ENCODE measurements around the gene DRC7. TPM values are rescaled to one million over a fixed set of nuclear protein-coding genes. Genes with fewer than 3 reads are reported as not detected.

Gene DRC7
- total and polyA plus RNA-seq, 10 of the 15 experiments (the other 5 are each of a cell fraction or from before 2014, with no cell fraction given) = 0.06 to 0.49 (median 0.14) TPM; not detected in 4

- ChIA-PET SMC1A (ENCODE audit: uncharacterized antibody, unreplicated experiment) (no interaction called here), CTCF (interaction anchor here (1.1 kb wide), 1 partner anchor 18 kb away, joined by 3 read pairs; no protein-coding TSS in a partner anchor), POLR2A (no interaction called here), RAD21 (ENCODE audit: unreplicated experiment) (no interaction called here)
- Histone ChIP-seq H4K20me1 (ENCODE audit: control insufficient read depth, insufficient read depth) (no peaks in the 10 kb centered on the region), H3K27me3 (replicated peaks in 1 of 2; ENCODE audit: control insufficient read depth in 2 of 2, insufficient read depth in 2 of 2, low read length in 1 of 2) (peaks cover 2 to 3% of the 10 kb centered on the region in 2 experiments; a peak in 3 of 4 replicates), H3K4me2 (ENCODE audit: control insufficient read depth, insufficient read depth) (no peak overlapping the region), H3K9me3 (replicated peaks; ENCODE audit: control insufficient read depth, insufficient read depth, low read length) (no peaks in the 10 kb centered on the region), H3K4me1 (ENCODE audit: control insufficient read depth, insufficient read depth, low read length) (no peaks in the 10 kb centered on the region), H3K27ac (ENCODE audit: control insufficient read depth, insufficient read depth) (no peak overlapping the region), H3K9ac (ENCODE audit: control insufficient read depth, insufficient read depth, low read length) (no peak overlapping the region), H3K4me3 (no peak overlapping the region), H3K36me3 (ENCODE audit: control insufficient read depth in 2 of 2, insufficient read depth in 2 of 2, low read length in 1 of 2) (no peaks in the 10 kb centered on the region), H2AFZ (ENCODE audit: control insufficient read depth, low read depth, low read length) (no peak overlapping the region), H3K79me2 (ENCODE audit: control insufficient read depth, insufficient read depth, low read length) (no peaks in the 10 kb centered on the region)
- in situ Hi-C loops (cut with MboI) (no loop called here), intact Hi-C loops (cut with micrococcal nuclease; ENCODE audit: unreplicated experiment) (no loop called here)
- FAIRE-seq (no peak), DNase-seq (ENCODE audit: low read depth, low spot score) (no peak), ATAC-seq (no peak)
- WGBS (ENCODE audit: insufficient coverage, insufficient replicate concordance, low lambda C conversion rate, missing lambda C conversion rate) = 27% methylated on average over 11 of the region's 11 CpGs
- no TSS peak for BruUV-seq (replicated peaks)
- TF ChIP-seq CEBPB (IDR thresholded peaks at IDR 0.05; ENCODE audit: borderline replicate concordance in 1 of 2, low read depth in 2 of 2, low read length in 2 of 2) (no peak), NRF1 (conservative IDR thresholded peaks at IDR 0.05; ENCODE audit: low read depth, low read length) (no peak), NR2C1 (IDR thresholded peaks at IDR 0.05) (no peak), MYB (IDR thresholded peaks at IDR 0.05; ENCODE audit: borderline replicate concordance, low read depth, low read length) (no peak), YY1 (IDR thresholded peaks at IDR 0.05; ENCODE audit: low read depth, low read length) (no peak), BRCA1 (IDR thresholded peaks at IDR 0.05; ENCODE audit: low read depth, low read length) (no peak), PAX5 (IDR thresholded peaks at IDR 0.05; ENCODE audit: borderline replicate concordance, low read depth, low read length) (no peak), BACH1 (IDR thresholded peaks at IDR 0.05; ENCODE audit: borderline replicate concordance) (no peak), IKZF2 (IDR thresholded peaks at IDR 0.05) (no peak), POLR2AphosphoS2 (IDR thresholded peaks at IDR 0.05; ENCODE audit: low read depth, low read length) (no peak), RUNX3 (IDR thresholded peaks at IDR 0.05; ENCODE audit: low read length) (no peak), POLR2AphosphoS5 (IDR thresholded peaks at IDR 0.05; ENCODE audit: low read length) (no peak)
- TF ChIP-seq, protein P1, sequence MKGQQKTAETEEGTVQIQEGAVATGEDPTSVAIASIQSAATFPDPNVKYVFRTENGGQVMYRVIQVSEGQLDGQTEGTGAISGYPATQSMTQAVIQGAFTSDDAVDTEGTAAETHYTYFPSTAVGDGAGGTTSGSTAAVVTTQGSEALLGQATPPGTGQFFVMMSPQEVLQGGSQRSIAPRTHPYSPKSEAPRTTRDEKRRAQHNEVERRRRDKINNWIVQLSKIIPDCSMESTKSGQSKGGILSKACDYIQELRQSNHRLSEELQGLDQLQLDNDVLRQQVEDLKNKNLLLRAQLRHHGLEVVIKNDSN (IDR thresholded peaks at IDR 0.05; ENCODE audit: borderline replicate concordance, extremely low read length, insufficient read depth, low read depth, low read length) = no peak
- TF ChIP-seq, protein P2, sequence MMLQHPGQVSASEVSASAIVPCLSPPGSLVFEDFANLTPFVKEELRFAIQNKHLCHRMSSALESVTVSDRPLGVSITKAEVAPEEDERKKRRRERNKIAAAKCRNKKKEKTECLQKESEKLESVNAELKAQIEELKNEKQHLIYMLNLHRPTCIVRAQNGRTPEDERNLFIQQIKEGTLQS (IDR thresholded peaks at IDR 0.05; ENCODE audit: borderline replicate concordance, extremely low read depth, low read depth, low read length) = no peak
- TF ChIP-seq, protein P3, sequence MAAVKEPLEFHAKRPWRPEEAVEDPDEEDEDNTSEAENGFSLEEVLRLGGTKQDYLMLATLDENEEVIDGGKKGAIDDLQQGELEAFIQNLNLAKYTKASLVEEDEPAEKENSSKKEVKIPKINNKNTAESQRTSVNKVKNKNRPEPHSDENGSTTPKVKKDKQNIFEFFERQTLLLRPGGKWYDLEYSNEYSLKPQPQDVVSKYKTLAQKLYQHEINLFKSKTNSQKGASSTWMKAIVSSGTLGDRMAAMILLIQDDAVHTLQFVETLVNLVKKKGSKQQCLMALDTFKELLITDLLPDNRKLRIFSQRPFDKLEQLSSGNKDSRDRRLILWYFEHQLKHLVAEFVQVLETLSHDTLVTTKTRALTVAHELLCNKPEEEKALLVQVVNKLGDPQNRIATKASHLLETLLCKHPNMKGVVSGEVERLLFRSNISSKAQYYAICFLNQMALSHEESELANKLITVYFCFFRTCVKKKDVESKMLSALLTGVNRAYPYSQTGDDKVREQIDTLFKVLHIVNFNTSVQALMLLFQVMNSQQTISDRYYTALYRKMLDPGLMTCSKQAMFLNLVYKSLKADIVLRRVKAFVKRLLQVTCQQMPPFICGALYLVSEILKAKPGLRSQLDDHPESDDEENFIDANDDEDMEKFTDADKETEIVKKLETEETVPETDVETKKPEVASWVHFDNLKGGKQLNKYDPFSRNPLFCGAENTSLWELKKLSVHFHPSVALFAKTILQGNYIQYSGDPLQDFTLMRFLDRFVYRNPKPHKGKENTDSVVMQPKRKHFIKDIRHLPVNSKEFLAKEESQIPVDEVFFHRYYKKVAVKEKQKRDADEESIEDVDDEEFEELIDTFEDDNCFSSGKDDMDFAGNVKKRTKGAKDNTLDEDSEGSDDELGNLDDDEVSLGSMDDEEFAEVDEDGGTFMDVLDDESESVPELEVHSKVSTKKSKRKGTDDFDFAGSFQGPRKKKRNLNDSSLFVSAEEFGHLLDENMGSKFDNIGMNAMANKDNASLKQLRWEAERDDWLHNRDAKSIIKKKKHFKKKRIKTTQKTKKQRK (IDR thresholded peaks at IDR 0.05; ENCODE audit: low read depth, low read length) = no peak
These were observed 28.1 kb upstream of the DRC7 start for GRCh38 chr16:57666353-57667047.
